ENCODE results near the gene EHD4.

EHD4 gene

GRCh38 chr15:41851167-41851523, 121.2 kb downstream of the EHD4 start:
- H3K27ac Mint-ChIP-seq, result peak overlapping the region; percentile 69
- H3K4me1 Mint-ChIP-seq, result no peaks in the 10 kb centered on the region
- CTCF ChIA-PET, result interaction anchor here (1.6 kb wide), 1 partner anchor 78 kb away, joined by 6 read pairs; the partner anchor contains the start of gene MAPKBP1
- no peak overlapping the region for H3K4me3 Mint-ChIP-seq
- peaks cover 4% of the 10 kb centered on the region for H3K36me3 Mint-ChIP-seq
- DNase-seq, result no peak
- H3K9me3 Mint-ChIP-seq, result no peaks in the 10 kb centered on the region
- peaks cover 18% of the 10 kb centered on the region for H3K27me3 Mint-ChIP-seq

GRCh38 chr15:41850482-41851166, 121.7 kb downstream of the EHD4 start:
- Mint-ChIP-seq H3K9me3 (no peaks in the 10 kb centered on the region), H3K36me3 (peaks cover 4% of the 10 kb centered on the region), H3K4me3 (no peak overlapping the region), H3K27ac (no peak overlapping the region), H3K4me1 (no peaks in the 10 kb centered on the region), H3K27me3 (peaks cover 18% of the 10 kb centered on the region)
- no peak for DNase-seq
- CTCF ChIA-PET, result interaction anchor here (1.6 kb wide), 1 partner anchor 77 kb away, joined by 6 read pairs; the partner anchor contains the start of gene MAPKBP1

- H3K4me1 Mint-ChIP-seq, result no peaks in the 10 kb centered on the region
- DNase-seq, result no peak
- H3K9me3 Mint-ChIP-seq, result no peaks in the 10 kb centered on the region
- H3K27ac Mint-ChIP-seq, result no peak overlapping the region
- no peak overlapping the region for H3K4me3 Mint-ChIP-seq
- peaks cover 4% of the 10 kb centered on the region for H3K36me3 Mint-ChIP-seq
- CTCF ChIA-PET, result no interaction called here
- peaks cover 18% of the 10 kb centered on the region for H3K27me3 Mint-ChIP-seq
These were observed 122.5 kb downstream of the EHD4 start for GRCh38 chr15:41849861-41850260.

- CTCF ChIA-PET, result no interaction called here
- DNase-seq, result no peak
- H3K36me3 Mint-ChIP-seq, result peaks cover 4% of the 10 kb centered on the region
- peaks cover 18% of the 10 kb centered on the region for H3K27me3 Mint-ChIP-seq
- H3K4me3 Mint-ChIP-seq, result no peak overlapping the region
- no peaks in the 10 kb centered on the region for H3K9me3 Mint-ChIP-seq
- H3K27ac Mint-ChIP-seq, result no peak overlapping the region
- H3K4me1 Mint-ChIP-seq, result no peaks in the 10 kb centered on the region
These were observed 123.2 kb downstream of the EHD4 start for GRCh38 chr15:41849204-41849603.

- H3K27ac Mint-ChIP-seq, result no peak overlapping the region
- no peak for DNase-seq
- H3K4me3 Mint-ChIP-seq, result no peak overlapping the region
These were observed 123.7 kb downstream of the EHD4 start for GRCh38 chr15:41848631-41849030.

GRCh38 chr15:41847981-41848380, 124.4 kb downstream of the EHD4 start:
- DNase-seq, result no peak
- no peaks in the 10 kb centered on the region for H3K4me1 Mint-ChIP-seq
- CTCF ChIA-PET, result interaction anchor here (1.0 to 1.5 kb wide), 2 partner anchors 17 to 75 kb away, joined by 3 read pairs; no protein-coding TSS in a partner anchor
- H3K27me3 Mint-ChIP-seq, result peaks cover 14% of the 10 kb centered on the region
- no peak overlapping the region for H3K27ac Mint-ChIP-seq
- H3K9me3 Mint-ChIP-seq, result no peaks in the 10 kb centered on the region
- H3K4me3 Mint-ChIP-seq, result no peak overlapping the region
- H3K36me3 Mint-ChIP-seq, result peaks cover 4% of the 10 kb centered on the region

More at GRCh38 chr15:41848631-41849030, 123.7 kb downstream of the EHD4 start:
- H3K9me3 Mint-ChIP-seq, result no peaks in the 10 kb centered on the region
- CTCF ChIA-PET, result interaction anchor here (1.5 kb wide), 1 partner anchor 76 kb away, joined by 3 read pairs; no protein-coding TSS in a partner anchor
- peaks cover 4% of the 10 kb centered on the region for H3K36me3 Mint-ChIP-seq
- H3K27me3 Mint-ChIP-seq, result peaks cover 18% of the 10 kb centered on the region
- no peaks in the 10 kb centered on the region for H3K4me1 Mint-ChIP-seq

- DNase-seq, result no peak
- peaks cover 4% of the 10 kb centered on the region for H3K36me3 Mint-ChIP-seq
- CTCF ChIA-PET, result interaction anchor here (1.0 to 1.5 kb wide), 2 partner anchors 16 to 74 kb away, joined by 3 read pairs; no protein-coding TSS in a partner anchor
- H3K27ac Mint-ChIP-seq, result no peak overlapping the region
- peaks cover 14% of the 10 kb centered on the region for H3K27me3 Mint-ChIP-seq
- H3K9me3 Mint-ChIP-seq, result no peaks in the 10 kb centered on the region
- no peaks in the 10 kb centered on the region for H3K4me1 Mint-ChIP-seq
- H3K4me3 Mint-ChIP-seq, result no peak overlapping the region
These were observed 125.2 kb downstream of the EHD4 start for GRCh38 chr15:41847206-41847605.
